ENCODE data around the gene TNPO2.

GRCh38 chr19:12668932-12669269 lies 54.8 kb downstream of the TNPO2 start:
- TF ChIP-seq CTCF (IDR thresholded peaks at IDR 0.05; ENCODE audit: low read depth, low read length) (no peak), EZH2phosphoT487 (IDR thresholded peaks at IDR 0.05; ENCODE audit: low read depth) (no peak)

Data from OCI-LY3 (cell line).